GM12892 (cell line): ENCODE data around the gene LRRC75B.
"Not testable (repeated sequence)": the region's sequence is repeated elsewhere in the genome, so short reads cannot be mapped to it uniquely, and the experiment has no call there.

Source experiments
- POLR2A ChIP-seq: IDR thresholded peaks from 2 replicates; pipeline ENCODE4 v1.6.1; 2011; ENCODE audit warnings: low read depth, low read length, control low read depth
- POLR2AphosphoS5 ChIP-seq: IDR thresholded peaks from 2 replicates; pipeline ENCODE4 v1.6.1; 2011; ENCODE audit warnings: low read depth, low read length, control low read depth

DNA sequence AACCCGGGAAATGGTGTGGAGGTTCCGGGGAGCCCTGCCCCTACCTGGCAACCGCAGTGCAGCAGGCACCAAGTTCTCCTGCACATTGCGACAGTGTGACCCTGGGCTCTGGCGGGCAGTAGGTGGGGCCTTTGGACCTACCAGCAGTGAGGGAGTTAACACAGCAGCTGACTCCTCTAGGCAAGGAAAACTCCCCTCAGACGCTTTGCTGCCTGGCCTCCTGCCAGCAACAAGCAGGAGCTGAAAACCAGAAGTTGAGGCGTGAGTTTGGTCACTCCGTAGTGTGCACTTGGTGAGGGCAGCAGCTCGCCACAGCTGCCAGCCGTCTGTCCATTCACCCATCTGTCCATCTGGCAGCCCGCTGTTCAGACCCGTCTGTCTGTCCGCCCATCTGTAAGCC, 39.8 kb upstream of the LRRC75B start:
- not testable (repeated sequence) for TF ChIP-seq POLR2AphosphoS5, POLR2A
